ENCODE results near the gene MED20.
A peak's percentile ranks its signal among the peaks of the same experiment; 100 is the strongest.
"Not testable (repeated sequence)": the region's sequence is repeated elsewhere in the genome, so short reads cannot be mapped to it uniquely, and the experiment has no call there.

MED20 gene

GRCh38 chr6:41920921-41921711 lies at the start of gene MED20, which contains the start of gene BYSL:
Gene MED20, minus strand, starts transcription at chr6:41921139. Its CDS starts 121 bp downstream, at chr6:41921018.
Gene BYSL, plus strand, starts transcription at chr6:41921499. Its CDS starts 64 bp downstream, at chr6:41921563.
- DNase-seq: peak; percentile 93

GRCh38 chr6:41970436-41970846 lies 49.5 kb upstream of the MED20 start:
- no peak for DNase-seq

DNA sequence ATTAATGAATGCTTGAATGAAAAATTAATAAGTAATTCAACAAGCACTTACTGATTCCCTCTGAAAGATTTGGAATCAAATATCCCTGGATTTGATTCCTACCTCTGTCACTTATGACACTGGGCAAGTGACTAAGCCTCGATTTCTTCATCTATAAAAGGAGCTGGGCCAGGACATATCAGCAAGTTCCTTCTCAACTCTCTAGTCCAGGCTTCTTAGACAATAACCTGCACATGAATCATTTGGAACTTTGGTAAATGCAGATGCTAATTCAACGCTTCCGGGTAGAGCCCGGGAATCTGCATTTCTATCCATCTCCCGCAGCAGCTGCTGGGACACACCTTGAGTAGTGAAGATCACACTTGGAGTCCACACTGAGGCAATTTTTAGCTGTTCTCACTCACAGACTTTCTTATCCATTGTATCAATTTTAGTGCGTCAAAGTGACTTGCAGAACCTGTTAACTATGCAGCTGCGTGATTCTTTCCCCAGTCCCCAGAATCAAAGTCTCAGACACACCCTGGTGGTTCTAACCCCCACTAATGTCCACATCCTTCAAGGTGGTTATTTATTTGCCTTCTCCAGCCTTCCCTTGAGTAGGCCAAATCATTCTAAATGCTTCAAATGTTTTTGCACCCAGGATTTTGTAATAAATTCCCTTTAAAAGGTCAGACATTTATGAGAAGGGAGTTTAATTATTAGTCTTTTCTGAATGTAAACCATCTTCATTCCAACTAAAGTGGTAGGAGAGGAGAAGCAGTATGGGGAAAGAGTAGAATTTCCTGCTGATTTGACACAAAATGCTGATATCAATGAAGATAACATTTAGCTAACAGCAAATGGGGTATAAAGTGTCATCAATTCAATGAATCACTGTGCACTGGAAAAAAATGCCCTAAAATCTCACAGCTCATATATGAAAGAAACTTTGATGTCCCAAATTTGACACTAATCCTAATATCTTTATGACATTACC lies 46.7 kb upstream of the MED20 start:
- DNase-seq: no peak

GRCh38 chr6:41966961-41967311 lies 46.0 kb upstream of the MED20 start:
- peak; percentile 31 for DNase-seq

GRCh38 chr6:41966214-41966920 lies 45.4 kb upstream of the MED20 start:
- DNase-seq: no peak

GRCh38 chr6:41965429-41966213 lies 44.7 kb upstream of the MED20 start:
- no peak for DNase-seq

GRCh38 chr6:41964201-41964887 lies 43.4 kb upstream of the MED20 start:
- no peak for DNase-seq

DNA sequence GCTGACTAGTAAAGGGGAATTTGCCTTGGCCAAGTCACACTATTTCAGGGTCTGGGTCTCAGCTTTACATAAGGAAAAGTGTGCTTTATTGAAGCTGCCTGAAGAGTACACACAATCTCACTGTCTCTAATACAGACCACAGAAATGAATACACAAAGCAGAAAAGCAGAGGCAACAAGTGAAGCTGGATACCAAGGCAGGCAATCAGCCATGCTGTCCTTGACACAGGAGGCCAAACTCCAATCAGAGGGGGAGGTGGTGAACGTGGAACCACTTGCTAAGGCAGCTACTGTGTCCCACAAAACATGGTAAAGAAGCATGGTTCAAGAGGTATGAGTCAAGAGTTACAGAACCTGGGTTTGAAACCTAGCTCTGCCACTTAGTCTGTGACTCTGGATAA lies 42.4 kb upstream of the MED20 start:
- DNase-seq: no peak

GRCh38 chr6:41960028-41960427 lies 39.1 kb upstream of the MED20 start:
- no peak for DNase-seq

- no peak for DNase-seq
Observed at GRCh38 chr6:41958022-41958856, 37.3 kb upstream of the MED20 start.

GRCh38 chr6:41957117-41957516 lies 36.2 kb upstream of the MED20 start:
- DNase-seq: no peak

DNA sequence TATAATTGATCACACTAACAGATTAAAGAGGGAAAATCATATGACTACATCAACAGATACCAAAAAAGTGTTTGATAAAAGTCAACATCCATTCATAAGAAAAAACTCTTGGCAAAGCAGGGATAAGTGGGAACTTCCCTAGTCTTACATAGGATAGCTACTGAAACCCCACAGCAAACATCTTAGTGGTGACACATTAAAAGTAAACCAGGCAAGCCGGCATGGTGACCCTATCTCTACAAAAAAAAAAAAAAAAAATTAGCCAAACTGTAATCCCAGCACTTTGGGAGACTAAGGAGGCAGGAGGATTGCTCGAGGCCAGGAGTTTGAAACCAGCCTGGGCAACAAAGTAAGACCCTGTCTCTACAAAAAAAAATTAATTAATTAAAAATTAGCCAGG lies 34.5 kb upstream of the MED20 start:
- no peak for DNase-seq

- no peak for DNase-seq
Observed at GRCh38 chr6:41954668-41955067, 33.7 kb upstream of the MED20 start.

GRCh38 chr6:41947581-41948220 lies 26.8 kb upstream of the MED20 start:
- DNase-seq: no peak

- DNase-seq: no peak
Observed at GRCh38 chr6:41943456-41943855, 22.5 kb upstream of the MED20 start.

DNA sequence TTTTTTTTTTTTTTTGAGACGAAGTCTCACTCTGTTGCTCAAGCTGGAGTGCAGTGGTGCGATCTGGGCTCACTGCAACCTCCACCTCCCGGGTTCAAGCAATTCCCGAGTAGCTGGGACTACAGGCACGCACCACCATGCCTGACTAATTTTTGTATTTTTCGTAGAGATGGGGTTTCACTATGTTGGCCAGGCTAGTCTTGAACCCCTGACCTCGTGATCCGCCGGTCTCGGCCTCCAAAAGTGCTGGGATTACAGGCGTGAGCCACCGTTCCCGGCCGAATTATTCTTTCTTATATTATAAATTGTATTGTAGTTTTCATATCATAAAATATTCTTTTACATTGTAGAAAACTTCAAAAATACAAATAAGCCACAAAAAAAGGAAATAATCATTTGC lies 21.9 kb upstream of the MED20 start:
- DNase-seq: not testable (repeated sequence)

DNA sequence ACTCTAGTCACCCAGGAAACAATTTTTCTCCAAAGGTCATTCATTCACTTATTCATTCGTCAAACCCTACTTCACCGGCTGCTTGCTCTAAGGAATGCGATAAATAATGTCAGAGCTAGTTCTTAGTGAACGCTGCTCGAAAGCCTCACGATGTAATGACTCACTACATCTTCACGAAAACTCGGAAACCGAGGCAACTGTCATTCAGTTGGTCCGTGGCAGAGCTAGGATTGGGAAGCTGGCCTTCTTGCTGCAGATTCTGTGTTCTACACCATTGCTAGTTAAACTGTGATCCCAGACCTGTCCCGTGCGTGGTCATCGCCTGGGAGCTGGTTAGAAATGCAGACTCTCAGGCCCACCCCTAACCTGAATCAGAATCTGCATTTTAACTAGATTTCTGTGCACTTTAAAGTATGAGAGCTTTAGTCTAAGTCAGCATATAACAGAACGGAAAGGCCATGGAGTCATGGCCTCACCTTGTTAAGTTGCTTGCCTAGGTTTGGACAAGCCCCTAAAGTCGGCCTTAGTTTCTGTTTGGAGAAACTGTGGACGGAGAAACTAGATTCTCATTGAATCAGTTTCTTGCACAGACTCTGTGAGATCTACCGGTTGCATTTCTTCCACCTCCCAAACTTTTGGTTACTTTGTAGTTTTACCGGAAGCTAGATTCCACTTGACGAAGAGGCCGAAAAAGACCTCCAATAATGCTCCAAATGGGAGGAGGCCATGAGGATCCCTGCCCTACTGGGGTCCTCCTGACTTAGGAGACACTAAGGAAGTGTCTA lies 21.3 kb upstream of the MED20 start:
- DNase-seq: no peak

DNA sequence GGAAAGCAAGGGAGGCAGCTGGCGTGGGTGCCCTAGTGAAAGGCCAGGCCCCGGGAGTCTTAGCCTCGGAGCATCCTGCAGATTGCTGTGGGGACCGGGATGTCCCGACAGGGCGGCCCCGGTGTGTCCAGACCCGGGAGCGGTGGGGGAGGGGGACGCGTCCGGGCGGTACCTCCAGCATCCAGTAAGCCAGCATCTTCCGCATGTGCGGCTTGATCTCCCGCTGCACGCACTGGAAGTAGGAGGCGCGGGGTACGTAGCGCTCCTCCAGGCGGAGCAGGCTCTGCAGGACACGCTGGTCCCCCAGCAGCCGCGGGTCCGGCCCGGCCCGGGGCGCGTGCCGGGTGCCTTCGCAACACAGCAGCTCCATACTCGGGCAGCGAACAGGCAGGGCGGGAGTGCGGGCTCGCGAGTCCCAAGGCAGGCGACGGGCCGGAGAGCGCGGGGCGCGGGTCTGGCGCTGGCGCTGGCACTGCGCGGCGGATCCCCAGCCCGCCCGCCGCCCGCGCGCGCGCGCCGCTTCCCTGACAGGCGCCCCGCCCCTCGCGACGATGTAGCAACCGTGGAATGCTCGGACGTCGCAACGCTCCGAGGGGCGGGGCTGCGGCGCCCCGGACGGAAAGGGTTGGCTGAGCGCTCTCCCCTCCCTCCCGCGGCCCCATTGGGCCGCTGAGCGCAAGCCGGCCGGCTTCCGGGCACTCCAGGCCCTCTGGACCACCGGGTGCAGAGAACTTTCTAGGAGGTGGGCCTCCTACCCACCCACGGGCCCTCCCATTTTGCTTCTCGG lies 20.5 kb upstream of the MED20 start, which contains the start of gene CCND3:
Gene CCND3 (minus strand): TSS at position 529 of the 787 bp plus-strand sequence. CDS start 159 bp downstream, at position 370.
- DNase-seq: peak; percentile 81

Measured in T1000 (cell line).